ACHN (cell line): ENCODE data around the gene CYP26B1.
A peak's percentile ranks its signal among the peaks of the same experiment; 100 is the strongest.

Experiments used
- DNase-seq: peaks from one replicate; pipeline ENCODE4 v3.0.0-alpha.2; 2015
- in situ Hi-C: cut with HindIII; loops from 2 replicates; pipeline ENCODE4 v1.10.0; 2017; ENCODE audit warnings: low sequenced_read_pairs, low pct_ligation_motif_present, low pct_unique_long_range_greater_than_20kb

The CYP26B1 gene

GRCh38 chr2:72144632-72145288, 2.9 kb downstream of the CYP26B1 start:
- DNase-seq: peak; percentile 81
- in situ Hi-C loops: no loop called here

- in situ Hi-C loops: no loop called here
- no peak for DNase-seq
Measured at GRCh38 chr2:72144274-72144631, 3.4 kb downstream of the CYP26B1 start.

GRCh38 chr2:72143441-72144273, 4.0 kb downstream of the CYP26B1 start:
- DNase-seq: no peak
- in situ Hi-C loops: no loop called here

GRCh38 chr2:72142570-72143440, 4.9 kb downstream of the CYP26B1 start:
- no peak for DNase-seq
- in situ Hi-C loops: no loop called here

GRCh38 chr2:72141881-72142451, 5.7 kb downstream of the CYP26B1 start:
- in situ Hi-C loops: no loop called here
- no peak for DNase-seq

GRCh38 chr2:72141032-72141645, 6.5 kb downstream of the CYP26B1 start:
- in situ Hi-C loops: no loop called here
- no peak for DNase-seq

- DNase-seq: no peak
- in situ Hi-C loops: no loop called here
Measured at GRCh38 chr2:72140621-72140960, 7.1 kb downstream of the CYP26B1 start.

GRCh38 chr2:72139874-72140620, 7.6 kb downstream of the CYP26B1 start:
- DNase-seq: no peak
- in situ Hi-C loops: no loop called here

GRCh38 chr2:72139471-72139873, 8.2 kb downstream of the CYP26B1 start:
- in situ Hi-C loops: no loop called here
- no peak for DNase-seq

GRCh38 chr2:72138921-72139381, 8.7 kb downstream of the CYP26B1 start:
- in situ Hi-C loops: no loop called here
- DNase-seq: no peak

GRCh38 chr2:72138011-72138881, 9.4 kb downstream of the CYP26B1 start:
- in situ Hi-C loops: no loop called here
- no peak for DNase-seq

GRCh38 chr2:72137498-72138010, 10.1 kb downstream of the CYP26B1 start:
- DNase-seq: peak; percentile 72
- in situ Hi-C loops: no loop called here

GRCh38 chr2:72136933-72137497, 10.6 kb downstream of the CYP26B1 start:
- in situ Hi-C loops: no loop called here

GRCh38 chr2:72136331-72136730, 11.3 kb downstream of the CYP26B1 start:
- in situ Hi-C loops: no loop called here
- no peak for DNase-seq

More at GRCh38 chr2:72136933-72137497, 10.6 kb downstream of the CYP26B1 start:
- no peak for DNase-seq

- DNase-seq: no peak
- in situ Hi-C loops: no loop called here
Measured at GRCh38 chr2:72135921-72136320, 11.7 kb downstream of the CYP26B1 start.

- in situ Hi-C loops: no loop called here
- DNase-seq: no peak
Measured at GRCh38 chr2:72134997-72135800, 12.5 kb downstream of the CYP26B1 start.
